IMR-90 (cell line): ENCODE measurements around the gene GGCT. TPM values are rescaled to one million over a fixed set of nuclear protein-coding genes. Genes with fewer than 3 reads are reported as not detected.

Source experiments
- ATAC-seq: fragments of 200-7000 bp; cut with Tn5 transposase; 2 replicates; pipeline ENCODE4 v1.9.1; 2020; ENCODE audit warnings: low read depth, mild to moderate bottlenecking, moderate library complexity
- BruUV-seq: library from RNA; stranded (reverse); fragments of 400-500 nt; replicated peaks from 2 replicates; lab custom pipeline; 2021; lab: Mats Ljungman, UMichigan
- CTCF ChIA-PET: fragments of 300-600 bp; formaldehyde crosslinking; extraction: SDS; loops from one replicate; lab custom pipeline; 2021; ENCODE audit warnings: antibody characterized with exemption; lab: Yijun Ruan, JAX
- POLR2A ChIA-PET: fragments of 300-600 bp; sonication (Branson Sonifier 250); formaldehyde crosslinking; loops from one replicate; lab custom pipeline; 2022; ENCODE audit warnings: antibody characterized with exemption; ENCODE audit not compliant: unreplicated experiment; lab: Charles Lee
- DNase-seq: peaks from one replicate; pipeline ENCODE4 v3.0.0; 2013
- H2AFZ ChIP-seq: replicated peaks from 2 replicates; pipeline ENCODE3; 2013; ENCODE audit warnings: low read length, mild to moderate bottlenecking; ENCODE audit not compliant: poor library complexity
- H2AK5ac ChIP-seq: 2 replicates; pipeline ENCODE4 v1.6.1; 2013; ENCODE audit warnings: low read depth, low read length, inconsistent platforms
- H2AK9ac ChIP-seq: replicated peaks from 2 replicates; pipeline ENCODE3; 2013; ENCODE audit warnings: mild to moderate bottlenecking, low read depth, low read length, moderate library complexity; ENCODE audit not compliant: poor library complexity
- H2BK120ac ChIP-seq: 2 replicates; pipeline ENCODE4 v1.6.1; 2013; ENCODE audit warnings: low read depth, low read length, inconsistent platforms
- H2BK15ac ChIP-seq: 3 replicates; pipeline ENCODE4 v1.6.1; 2013; ENCODE audit warnings: low read depth, low read length, inconsistent platforms
- H2BK20ac ChIP-seq: 2 replicates; pipeline ENCODE4 v1.6.1; 2013; ENCODE audit warnings: low read depth, mild to moderate bottlenecking, inconsistent platforms, low read length, moderate library complexity
- H2BK5ac ChIP-seq: 2 replicates; pipeline ENCODE4 v1.6.1; 2013; ENCODE audit warnings: mild to moderate bottlenecking, low read depth, low read length, inconsistent platforms; ENCODE audit not compliant: poor library complexity, severe bottlenecking
- H3K14ac ChIP-seq: replicated peaks from 2 replicates; pipeline ENCODE4 v1.6.1; 2013; ENCODE audit warnings: low read depth, low read length, inconsistent platforms
- H3K18ac ChIP-seq: 2 replicates; pipeline ENCODE4 v1.6.1; 2013; ENCODE audit warnings: low read depth, low read length, control low read depth
- H3K23ac ChIP-seq: 2 replicates; pipeline ENCODE4 v1.6.1; 2013; ENCODE audit warnings: low read depth, low read length, inconsistent platforms
- H3K27ac ChIP-seq: 2 replicates; pipeline ENCODE4 v1.5.1; 2013; ENCODE audit warnings: mild to moderate bottlenecking, control low read depth, low read length; ENCODE audit not compliant: insufficient read depth
- H3K27me3 ChIP-seq: 2 replicates; pipeline ENCODE4 v1.6.1; 2013; ENCODE audit warnings: low read length; ENCODE audit not compliant: control insufficient read depth, insufficient read depth
- H3K36me3 ChIP-seq: 2 replicates; pipeline ENCODE4 v1.6.1; 2013; ENCODE audit warnings: low read length, mixed read lengths; ENCODE audit not compliant: control insufficient read depth, insufficient read depth
- H3K4ac ChIP-seq: 2 replicates; pipeline ENCODE4 v1.6.1; 2013; ENCODE audit warnings: low read depth, low read length, inconsistent platforms
- H3K4me1 ChIP-seq: 2 replicates; pipeline ENCODE4 v1.6.1; 2013; ENCODE audit warnings: low read length, mixed read lengths; ENCODE audit not compliant: control insufficient read depth, insufficient read depth
- H3K4me2 ChIP-seq: 2 replicates; pipeline ENCODE4 v1.6.1; 2013; ENCODE audit warnings: low read depth, mild to moderate bottlenecking, control low read depth, low read length, moderate library complexity
- H3K4me3 ChIP-seq: 2 replicates; pipeline ENCODE4 v1.5.1; 2013; ENCODE audit warnings: low read depth, mild to moderate bottlenecking, control low read depth, low read length, moderate library complexity; ENCODE audit not compliant: insufficient read depth
- H3K56ac ChIP-seq: 2 replicates; pipeline ENCODE4 v1.6.1; 2013; ENCODE audit warnings: low read length, inconsistent platforms; ENCODE audit not compliant: insufficient read depth; ENCODE audit errors: extremely low read depth
- H3K79me1 ChIP-seq, 2 experiments: 2 replicates each; pipeline ENCODE4 v1.6.1; 2013; ENCODE audit warnings: low read length in 2 of 2, inconsistent platforms in 1 of 2, low read depth in 1 of 2
- H3K9ac ChIP-seq: 2 replicates; pipeline ENCODE4 v1.6.1; 2013; ENCODE audit warnings: low read depth, low read length, control low read depth
- H3K9me1 ChIP-seq: 2 replicates; pipeline ENCODE4 v1.6.1; 2013; ENCODE audit warnings: low read length, inconsistent platforms; ENCODE audit not compliant: insufficient read depth
- H3K9me3 ChIP-seq: 2 replicates; pipeline ENCODE4 v1.6.1; 2013; ENCODE audit warnings: low read length; ENCODE audit not compliant: control insufficient read depth, insufficient read depth
- H4K20me1 ChIP-seq: 2 replicates; pipeline ENCODE4 v1.6.1; 2013; ENCODE audit warnings: low read length, inconsistent platforms; ENCODE audit not compliant: insufficient read depth
- H4K5ac ChIP-seq: 2 replicates; pipeline ENCODE4 v1.6.1; 2013; ENCODE audit warnings: mild to moderate bottlenecking, low read depth, low read length, control low read depth
- H4K8ac ChIP-seq, 2 experiments: 2 replicates each; pipeline ENCODE4 v1.6.1; 2013; ENCODE audit warnings: low read depth in 2 of 2, low read length in 2 of 2, control low read depth in 1 of 2, inconsistent platforms in 1 of 2
- H4K91ac ChIP-seq: 2 replicates; pipeline ENCODE4 v1.6.1; 2013; ENCODE audit warnings: low read depth, low read length, inconsistent platforms; ENCODE audit not compliant: insufficient read depth
- CEBPB ChIP-seq: IDR thresholded peaks from 2 replicates; pipeline ENCODE4 v1.6.1; 2012; ENCODE audit warnings: low read depth, low read length, improper control_type of control experiment
- CHD1 ChIP-seq: IDR thresholded peaks from 2 replicates; pipeline ENCODE4 v1.6.1; 2012; ENCODE audit warnings: low read depth, low read length, improper control_type of control experiment
- MAZ ChIP-seq: IDR thresholded peaks from 2 replicates; pipeline ENCODE4 v1.6.1; 2012; ENCODE audit warnings: low read depth, mild to moderate bottlenecking, low read length, improper control_type of control experiment, moderate library complexity, borderline replicate concordance
- MXI1 ChIP-seq: IDR thresholded peaks from 2 replicates; pipeline ENCODE4 v1.6.1; 2012; ENCODE audit warnings: low read depth, mild to moderate bottlenecking, low read length, moderate library complexity, borderline replicate concordance
- NFE2L2 ChIP-seq: fragments of 150-350 bp; IDR thresholded peaks from 2 replicates; pipeline ENCODE4 v1.6.1; 2016; ENCODE audit warnings: low read depth, mild to moderate bottlenecking, low read length
- RCOR1 ChIP-seq: IDR thresholded peaks from 2 replicates; pipeline ENCODE4 v1.6.1; 2012; ENCODE audit warnings: mild to moderate bottlenecking, low read length, improper control_type of control experiment; ENCODE audit not compliant: insufficient replicate concordance
- RFX5 ChIP-seq: IDR thresholded peaks from 2 replicates; pipeline ENCODE4 v1.8.0; 2012; ENCODE audit warnings: low read depth, mild to moderate bottlenecking, low read length, moderate library complexity
- SMC3 ChIP-seq: fragments of 150-350 bp; IDR thresholded peaks from 2 replicates; pipeline ENCODE4 v1.6.1; 2016; ENCODE audit warnings: low read depth, mild to moderate bottlenecking, antibody characterized with exemption, low read length, moderate library complexity
- whole genome bisulfite sequencing, 2 experiments: methylation state at CpG; one replicate each; pipeline versions ENCODE4 v1.1.5 to v1.1.7; 2013; ENCODE audit warnings: missing lambda C conversion rate in 2 of 2; ENCODE audit not compliant: insufficient read length in 1 of 2; ENCODE audit errors: extremely low coverage in 2 of 2; 5-methylcytosine and 5-hydroxymethylcytosine counted together
- dilution Hi-C: fragments of 300-500 bp; cut with HindIII; formaldehyde crosslinking; loops from one replicate; pipeline ENCODE4 v1.14.3; 2018; ENCODE audit warnings: low sequenced_read_pairs; ENCODE audit not compliant: unreplicated experiment
- in situ Hi-C: fragments of 300-500 bp; cut with MboI; formaldehyde crosslinking; loops from 3 replicates; pipeline ENCODE4 v1.14.3; 2019; ENCODE audit warnings: low sequenced_read_pairs, inconsistent platforms, mixed read lengths
- intact Hi-C: fragments of 100-400 bp; cut with micrococcal nuclease; formaldehyde crosslinking; loops from 2 replicates; pipeline ENCODE4 v1.10.0; 2022
- polyA plus RNA-seq, 3 experiments: library from polyadenylated mRNA; depleted of rRNA; stranded (reverse); fragments of >200 nt; gene quantifications; 2 replicates each; pipeline ENCODE4 v1.2.3, GENCODE V29; 2012; ENCODE audit warnings: low replicate concordance in 1 of 3
- total RNA-seq: library from RNA; depleted of rRNA; stranded (reverse); fragments of >200 nt; gene quantifications from 2 replicates; pipeline ENCODE4 v1.2.3, GENCODE V29; 2012

GGCT gene
- total and polyA plus RNA-seq, 2 of the 4 experiments (the other 2 are of a cell fraction), result 12.0 to 18.6 TPM

DNA sequence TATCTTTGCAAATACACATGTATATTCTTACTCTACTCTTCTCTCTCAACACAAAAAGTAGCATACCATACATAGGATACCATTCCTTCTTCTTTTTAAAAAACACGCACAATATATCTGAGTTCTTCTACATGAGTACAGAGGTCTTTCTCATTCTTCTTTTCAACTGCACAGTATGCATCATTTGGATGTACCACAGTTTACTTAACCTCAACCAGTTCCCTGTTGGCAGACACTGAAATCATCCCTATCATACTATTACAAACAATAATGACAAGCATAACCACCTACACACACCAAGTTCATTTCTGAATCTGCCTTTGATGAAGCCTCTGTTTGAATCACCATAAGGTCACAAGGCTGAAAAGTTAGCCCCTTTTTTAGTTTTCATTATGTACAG is 25.7 kb upstream of the GGCT start:
- Histone ChIP-seq H2BK5ac (no peak overlapping the region), H2AK5ac (no peak overlapping the region), H3K4me3 (no peak overlapping the region), H3K4me2 (no peak overlapping the region), H2BK120ac (no peak overlapping the region), H2BK15ac (no peak overlapping the region), H3K79me1 (no peaks in the 10 kb centered on the region), H3K4me1 (no peaks in the 10 kb centered on the region), H4K91ac (no peak overlapping the region), H3K9me1 (peaks cover 2% of the 10 kb centered on the region; the same call in 1 of the 2 replicates), H2AFZ (no peak overlapping the region), H3K23ac (no peak overlapping the region), H2AK9ac (no peak overlapping the region), H3K9me3 (no peaks in the 10 kb centered on the region), H3K27me3 (no peaks in the 10 kb centered on the region), H3K18ac (no peak overlapping the region), H4K20me1 (no peaks in the 10 kb centered on the region), H3K9ac (no peak overlapping the region), H3K27ac (no peak overlapping the region), H3K56ac (no peak overlapping the region), H3K14ac (no peak overlapping the region), H3K36me3 (no peaks in the 10 kb centered on the region), H4K5ac (no peak overlapping the region), H4K8ac (no peak overlapping the region), H2BK20ac (no peak overlapping the region), H3K4ac (no peak overlapping the region)
- TF ChIP-seq MXI1 (no peak), CHD1 (no peak), NFE2L2 (no peak), RCOR1 (no peak), RFX5 (no peak), CEBPB (no peak), SMC3 (no peak), MAZ (no peak)
- CTCF ChIA-PET, result no interaction called here
- ATAC-seq, result no peak
- in situ Hi-C loops, result no loop called here
- WGBS, 2 experiments, result 80% methylated on average over 1 of the region's 1 CpG; no CpG with 5 or more reads in 1 of the 2 experiments
- no TSS peak for BruUV-seq
- intact Hi-C loops, result no loop called here
- dilution Hi-C loops, result no loop called here
- no peak for DNase-seq
- POLR2A ChIA-PET, result no interaction called here
